ENCODE measurements around the gene STAT3.
"Not testable (repeated sequence)": the region's sequence is repeated elsewhere in the genome, so short reads cannot be mapped to it uniquely, and the experiment has no call there.

The STAT3 gene

GRCh38 chr17:42345396-42346073 lies 42.7 kb downstream of the STAT3 start:
- DNase-seq, result no peak

GRCh38 chr17:42342242-42343008 lies 45.8 kb downstream of the STAT3 start:
- DNase-seq, result no peak

DNA sequence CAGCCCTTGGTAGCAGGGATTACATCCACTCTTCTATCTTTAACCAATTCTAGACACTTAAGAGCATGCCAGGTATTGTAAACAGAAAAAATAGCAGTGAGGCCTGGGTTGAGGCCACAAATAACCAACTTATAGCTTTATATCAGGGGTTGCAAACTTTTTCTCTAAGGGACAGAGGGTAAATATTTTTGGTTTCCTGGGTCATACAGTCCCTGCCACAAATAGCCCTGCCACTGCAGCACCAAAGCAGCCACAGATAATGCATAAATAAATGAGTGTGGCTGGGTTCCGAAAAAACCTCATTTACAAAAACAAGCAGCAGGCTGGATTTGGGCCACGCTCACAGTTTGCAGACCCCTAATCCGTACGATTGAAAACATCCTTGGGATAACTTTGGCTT lies 46.7 kb downstream of the STAT3 start:
- DNase-seq, result no peak

DNA sequence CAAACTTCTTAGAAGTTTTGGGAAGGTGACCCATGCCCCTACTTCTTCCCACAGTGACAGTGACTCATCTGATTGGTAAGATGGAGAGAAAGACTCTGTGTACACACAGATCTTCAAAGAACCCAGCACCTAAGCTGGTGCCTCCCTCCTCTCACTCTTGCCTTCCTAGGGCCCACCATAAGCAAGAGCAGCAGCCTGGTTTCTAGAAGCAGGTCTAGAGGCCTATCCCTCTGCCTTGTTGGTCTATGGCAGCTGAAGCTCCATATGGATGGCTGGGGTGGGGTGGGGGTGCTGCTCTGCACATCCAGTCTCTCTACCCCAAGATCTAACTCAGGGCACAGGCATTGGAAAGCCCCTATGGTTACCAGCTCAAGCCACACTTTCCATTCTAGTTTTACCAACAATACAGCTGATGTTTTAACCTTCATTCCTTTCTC lies 47.5 kb downstream of the STAT3 start:
- peak in 1 of 2 donors; percentile 41 for DNase-seq

- DNase-seq, result no peak
These were observed 49.0 kb downstream of the STAT3 start for GRCh38 chr17:42339221-42339620.

GRCh38 chr17:42338427-42338985 lies 49.7 kb downstream of the STAT3 start:
- DNase-seq, result no peak

GRCh38 chr17:42337442-42337841 lies 50.8 kb downstream of the STAT3 start:
- peak; percentile 67 for DNase-seq

GRCh38 chr17:42334677-42335076 lies 53.6 kb downstream of the STAT3 start:
- DNase-seq, result no peak

DNA sequence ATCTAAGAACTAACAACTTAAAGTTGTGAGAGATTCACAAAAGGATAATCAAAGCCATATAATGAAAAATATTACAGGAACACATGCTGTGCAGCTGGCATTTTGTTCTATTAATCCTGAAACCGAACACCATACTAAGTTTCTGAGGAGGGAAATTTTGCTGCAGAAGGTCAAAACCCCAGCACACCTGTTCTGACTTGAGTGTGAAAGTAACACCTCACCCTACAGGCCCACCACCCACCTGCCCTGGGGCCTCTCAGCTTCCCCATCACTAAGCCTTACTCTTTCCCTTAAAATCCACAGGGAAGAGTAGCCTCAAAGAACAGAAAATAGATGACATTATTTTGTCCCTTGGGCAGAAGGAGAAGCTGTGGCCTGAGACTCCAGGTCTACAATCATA lies 55.2 kb downstream of the STAT3 start:
- no peak for DNase-seq

DNA sequence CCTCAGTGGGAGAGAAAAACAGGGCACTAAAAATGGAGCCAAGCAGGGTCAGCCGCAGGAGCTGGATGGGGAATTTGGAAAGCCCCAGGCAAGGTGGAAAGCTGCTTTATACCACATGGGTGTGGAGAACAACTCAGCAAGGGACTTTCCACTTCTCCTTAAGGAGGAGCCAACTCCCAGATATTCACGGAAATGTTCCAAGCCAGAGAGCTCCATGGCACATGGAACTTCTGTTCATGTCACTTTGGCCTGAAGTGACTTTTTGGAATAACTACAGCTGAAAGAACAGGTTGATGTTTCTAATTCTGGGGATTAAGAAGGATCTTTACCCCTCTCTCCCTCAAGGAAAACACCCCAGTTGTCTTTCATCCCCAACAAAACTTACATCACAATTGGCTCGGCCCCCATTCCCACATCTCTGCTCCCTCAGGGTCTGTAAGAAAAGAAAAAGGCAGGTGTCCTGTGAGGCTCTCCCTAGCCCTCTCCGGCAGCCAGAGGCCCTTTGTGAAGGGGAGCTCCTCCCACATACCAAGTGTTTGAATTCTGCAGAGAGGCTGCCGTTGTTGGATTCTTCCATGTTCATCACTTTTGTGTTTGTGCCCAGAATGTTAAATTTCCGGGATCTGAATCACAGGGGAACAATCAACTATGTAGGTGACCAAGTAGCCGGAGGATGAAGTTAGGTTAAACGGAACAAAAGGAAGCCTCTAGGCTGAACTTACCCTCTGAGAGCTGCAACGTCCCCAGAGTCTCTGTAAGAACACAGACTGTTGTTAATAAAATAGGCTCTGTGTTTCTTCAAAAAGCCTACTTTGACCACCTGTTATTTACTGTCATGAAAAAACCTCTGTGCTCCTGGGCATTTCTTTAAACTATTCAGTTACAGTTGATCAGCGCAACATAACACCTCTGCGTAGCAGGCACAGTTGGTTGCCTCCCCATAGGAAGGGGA lies 58.9 kb downstream of the STAT3 start:
- DNase-seq, result no peak

DNA sequence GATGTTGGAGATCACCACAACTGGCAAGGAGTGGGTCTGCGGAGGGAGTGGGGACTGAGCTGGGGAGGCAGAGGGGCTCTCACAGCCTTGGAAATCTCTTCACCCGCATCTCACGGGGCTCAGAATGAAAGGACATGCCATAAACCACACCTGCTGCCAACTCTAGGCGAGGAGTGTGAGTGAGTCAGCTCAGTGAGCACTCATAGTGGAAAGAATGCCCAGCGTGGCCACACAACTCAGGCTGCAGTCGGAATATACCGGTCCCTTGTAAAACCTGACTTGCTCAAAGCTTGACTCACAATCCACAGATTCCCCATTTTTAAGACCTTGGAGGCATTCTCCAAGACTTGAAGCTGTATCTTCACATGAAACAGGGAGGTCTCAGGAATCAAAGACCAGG lies 63.2 kb downstream of the STAT3 start:
- DNase-seq, result no peak

- no peak for DNase-seq
These were observed 64.9 kb downstream of the STAT3 start for GRCh38 chr17:42323268-42323773.

- DNase-seq, result peak; percentile 94 to 96
These were observed 65.6 kb downstream of the STAT3 start for GRCh38 chr17:42322382-42323267.

- DNase-seq, result no peak
These were observed 66.7 kb downstream of the STAT3 start for GRCh38 chr17:42321555-42321954.

DNA sequence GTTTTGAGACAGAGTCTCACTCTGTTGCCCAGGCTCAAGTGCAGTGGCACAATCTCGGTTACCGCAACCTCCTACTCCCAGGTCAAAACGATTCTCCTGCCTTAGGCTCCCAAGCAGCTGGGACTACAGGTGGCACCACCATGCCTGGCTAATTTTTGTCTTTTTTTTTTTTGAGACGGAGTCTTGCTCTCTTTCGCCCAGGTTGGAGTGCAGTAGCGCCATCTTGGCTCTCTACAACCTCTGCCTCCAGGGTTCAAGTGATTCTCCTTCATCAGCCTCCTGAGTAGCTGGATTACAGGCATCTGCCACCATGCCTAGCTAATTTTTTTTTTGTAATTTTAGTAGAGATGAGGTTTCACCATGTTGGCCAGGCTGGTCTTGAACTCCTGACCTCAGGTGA lies 70.3 kb downstream of the STAT3 start:
- not testable (repeated sequence) for DNase-seq

DNA sequence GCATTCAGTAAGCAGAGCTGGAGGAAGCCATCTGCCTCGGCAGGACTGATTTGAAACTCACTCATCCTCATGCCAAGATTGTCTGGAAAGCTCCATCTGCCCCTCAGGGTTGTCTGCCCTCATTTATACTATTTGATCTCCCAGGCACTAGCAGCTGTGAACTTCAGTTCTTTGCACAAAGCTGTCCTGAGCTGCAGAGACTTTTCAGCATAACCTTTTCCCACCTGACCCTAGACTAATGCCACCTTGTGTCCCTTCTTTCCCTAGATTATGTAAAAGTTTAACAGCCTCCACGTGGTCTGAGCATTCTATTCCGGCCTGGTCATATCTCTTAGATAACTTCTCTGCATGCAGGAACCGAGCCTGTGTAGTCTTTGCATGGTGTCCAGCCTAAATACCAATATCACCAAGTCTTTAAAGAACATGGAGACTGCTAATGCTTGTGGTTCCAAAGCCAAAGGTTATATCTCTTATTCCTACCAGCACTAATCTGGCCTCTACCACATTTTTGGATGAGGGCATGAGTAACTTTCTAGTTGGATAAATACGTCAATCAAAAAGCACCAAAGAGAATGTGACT lies 70.9 kb downstream of the STAT3 start:
- no peak for DNase-seq

DNA sequence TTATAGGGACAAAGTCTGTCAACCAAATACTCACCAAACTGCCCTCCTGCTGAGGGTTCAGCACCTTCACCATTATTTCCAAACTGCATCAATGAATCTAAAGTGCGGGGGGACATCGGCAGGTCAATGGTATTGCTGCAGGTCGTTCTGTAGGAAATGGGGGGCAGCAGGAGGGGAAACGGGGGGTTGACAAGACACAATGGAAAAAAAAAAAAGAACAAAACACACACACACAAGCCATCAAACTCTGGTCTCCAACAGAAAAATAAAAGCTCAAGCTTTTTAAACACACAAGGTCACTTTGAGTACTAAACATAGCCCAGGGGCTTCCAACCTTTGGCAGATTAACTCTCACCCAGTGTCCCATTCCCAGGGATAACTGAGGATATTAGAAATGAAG lies 71.5 kb downstream of the STAT3 start:
- DNase-seq, result no peak

GRCh38 chr17:42315402-42316156 lies 72.7 kb downstream of the STAT3 start:
- no peak for DNase-seq

DNA sequence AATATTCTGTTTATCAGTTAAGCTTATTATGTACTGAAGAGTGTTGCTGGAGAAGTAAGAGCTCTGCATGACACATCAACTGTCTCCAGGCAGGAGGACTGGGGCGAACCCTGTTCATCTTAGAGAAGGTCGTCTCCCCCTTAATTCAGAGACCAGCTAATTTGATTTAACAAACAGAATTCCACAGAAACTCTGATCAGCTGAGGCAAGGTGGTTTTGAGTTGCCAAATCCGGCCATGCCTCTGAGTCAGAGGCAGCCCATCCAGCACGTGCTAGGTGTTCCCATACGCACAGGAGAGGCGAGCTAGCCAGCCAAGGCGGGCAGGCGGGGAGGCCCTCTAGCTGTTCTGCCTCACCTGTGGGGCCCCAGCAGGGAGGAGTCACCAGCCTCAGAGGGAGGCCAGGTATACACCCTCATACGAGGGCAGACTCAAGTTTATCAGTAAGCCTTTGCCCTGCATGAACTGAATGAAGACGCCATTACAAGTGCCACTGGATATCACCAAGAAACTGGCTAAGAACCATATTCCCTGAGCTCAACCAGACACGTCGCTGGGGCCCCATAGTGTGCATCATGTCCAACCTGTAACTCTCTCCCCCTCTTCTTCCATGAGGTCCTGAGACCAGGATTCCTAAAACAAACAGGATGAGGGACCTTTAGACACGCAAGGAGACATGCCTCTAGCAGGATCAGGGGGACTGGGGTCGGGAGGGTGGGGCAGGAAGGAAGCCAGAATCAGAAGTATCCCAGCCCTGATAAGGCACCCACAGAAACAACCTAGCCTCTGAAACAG lies 74.3 kb downstream of the STAT3 start:
- DNase-seq, result no peak

- DNase-seq, result no peak
These were observed 74.9 kb downstream of the STAT3 start for GRCh38 chr17:42313389-42313772.

Data from stimulated activated CD4-positive, alpha-beta T cell treated with anti-CD3 and anti-CD28 coated beads, Interleukin-2, amount 100 ng/mL, for 48 hours (primary cell).